K562 (cell line): ENCODE data around the gene MANBA. TPM values are rescaled to one million over a fixed set of nuclear protein-coding genes. Genes with fewer than 3 reads are reported as not detected.

ENCODE experiments used
- ATAC-seq: fragments of 200-7000 bp; cut with Tn5 transposase; 3 replicates; pipeline ENCODE4 v1.9.1; 2020; ENCODE audit warnings: moderate library complexity
- BruUV-seq: library from RNA; stranded (reverse); fragments of 400-500 nt; replicated peaks from 2 replicates; lab custom pipeline; 2021; lab: Mats Ljungman, UMichigan
- CTCF ChIA-PET: fragments of 300-600 bp; formaldehyde crosslinking; extraction: SDS; loops from one replicate; lab custom pipeline; 2021; ENCODE audit warnings: low intra/inter-chr PET ratio; lab: Yijun Ruan, JAX
- POLR2A ChIA-PET: fragments of 300-600, 350-650 bp; sonication (Branson Sonifier 250); formaldehyde crosslinking; extraction: SDS; loops from one replicate; lab custom pipeline; 2021; ENCODE audit warnings: antibody characterized with exemption, inconsistent platforms; lab: Yijun Ruan, JAX
- DNase-seq, 4 experiments: peaks; one replicate each; pipeline versions ENCODE4 v3.0.0 to v3.0.0-alpha.2; 2011 to 2018; ENCODE audit warnings: low spot score in 3 of 4, mixed read lengths in 3 of 4; ENCODE audit errors: extremely low read depth in 1 of 4
- FAIRE-seq: peaks from 2 replicates; lab custom pipeline; 2011; peaks lifted over from hg19 to GRCh38; lab: Jason Lieb, UNC
- H2AFZ ChIP-seq: 2 replicates; pipeline ENCODE4 v1.6.0; 2011; ENCODE audit warnings: low read depth, low read length, control low read depth, inconsistent platforms
- H3K27ac ChIP-seq: fragments of 200-600 bp; 3 replicates; pipeline ENCODE4 v1.8.0; 2011; ENCODE audit warnings: low read depth, mild to moderate bottlenecking, control low read depth, inconsistent platforms, low read length, moderate library complexity, mixed read lengths; ENCODE audit errors: extremely low read depth
- H3K27me3 ChIP-seq, 2 experiments: fragments of 300-600 bp in 1 of 2; 2 replicates in 1 of 2; 3 replicates in 1 of 2; pipeline versions ENCODE4 v1.6.0 to v1.8.0; 2011; ENCODE audit warnings: inconsistent platforms in 2 of 2, low read length in 2 of 2, mild to moderate bottlenecking in 1 of 2, mixed read lengths in 1 of 2, moderate library complexity in 1 of 2; ENCODE audit not compliant: control insufficient read depth in 2 of 2, insufficient read depth in 2 of 2
- H3K36me3 ChIP-seq: fragments of 300-600 bp; 3 replicates; pipeline ENCODE4 v1.8.0; 2011; ENCODE audit warnings: mild to moderate bottlenecking, low read length, inconsistent platforms; ENCODE audit not compliant: control insufficient read depth, insufficient read depth
- H3K4me1 ChIP-seq, 2 experiments: fragments of 200-600 bp in 1 of 2; replicated peaks in 1 of 2; 2 replicates in 1 of 2; 3 replicates in 1 of 2; pipeline versions ENCODE4 v1.5.1 to v1.8.0; 2011; ENCODE audit warnings: inconsistent platforms in 2 of 2, low read length in 2 of 2, mild to moderate bottlenecking in 1 of 2, mixed read lengths in 1 of 2, moderate library complexity in 1 of 2; ENCODE audit not compliant: control insufficient read depth in 2 of 2, insufficient read depth in 2 of 2
- H3K4me2 ChIP-seq: 2 replicates; pipeline ENCODE4 v1.6.1; 2011; ENCODE audit warnings: low read length, control low read depth, inconsistent platforms, mixed read lengths; ENCODE audit not compliant: insufficient read depth
- H3K4me3 ChIP-seq: fragments of 200-600 bp; sonication (generic), shearing (Covaris generic); 2 replicates; pipeline ENCODE4 v1.5.1; 2016; ENCODE audit warnings: control low read depth, inconsistent platforms
- H3K79me2 ChIP-seq: fragments of 200-600 bp; 3 replicates; pipeline ENCODE4 v1.8.0; 2011; ENCODE audit warnings: low read length, inconsistent platforms; ENCODE audit not compliant: control insufficient read depth, insufficient read depth
- H3K9ac ChIP-seq, 2 experiments: 2 replicates each; pipeline versions ENCODE4 v1.6.0 to v1.6.1; 2011; ENCODE audit warnings: low read depth in 2 of 2, low read length in 2 of 2, control low read depth in 1 of 2, inconsistent platforms in 1 of 2, mild to moderate bottlenecking in 1 of 2, mixed read lengths in 1 of 2; ENCODE audit not compliant: insufficient read depth in 1 of 2
- H3K9me1 ChIP-seq: one replicate; pipeline ENCODE4 v1.6.0; 2011; ENCODE audit warnings: inconsistent platforms, mild to moderate bottlenecking, low read length, moderate library complexity; ENCODE audit not compliant: control insufficient read depth, insufficient read depth
- H3K9me3 ChIP-seq: replicated peaks from 2 replicates; pipeline ENCODE4 v1.5.1; 2011; ENCODE audit warnings: low read depth, low read length, inconsistent platforms; ENCODE audit not compliant: control insufficient read depth, insufficient read depth
- H4K20me1 ChIP-seq: replicated peaks from 2 replicates; pipeline ENCODE4 v1.6.1; 2011; ENCODE audit warnings: low read length, inconsistent platforms, mixed read lengths; ENCODE audit not compliant: control insufficient read depth, insufficient read depth
- CBFA2T3 ChIP-seq: fragments of 450-650 bp; IDR thresholded peaks from 2 replicates; pipeline ENCODE4 v1.6.1; 2017
- CBX1 ChIP-seq: sonication (generic); IDR thresholded peaks from 2 replicates; pipeline ENCODE4 v1.6.1; 2016; ENCODE audit warnings: antibody characterized with exemption, low read depth, mild to moderate bottlenecking
- CEBPZ ChIP-seq: fragments of 150-350 bp; IDR thresholded peaks from 2 replicates; pipeline ENCODE4 v1.6.1; 2014; ENCODE audit warnings: low read depth, mild to moderate bottlenecking, low read length, borderline replicate concordance
- ETV6 ChIP-seq, 3 experiments: fragments of 150-350 bp in 1 of 3; sonication (generic) in 1 of 3; formaldehyde crosslinking in 1 of 3; IDR thresholded peaks; 2 replicates each; pipeline versions ENCODE4 v1.6.1 to v1.8.0; 2014 to 2022; ENCODE audit warnings: borderline replicate concordance in 2 of 3, low read depth in 2 of 3, antibody characterized with exemption in 1 of 3, low read length in 1 of 3, mild to moderate bottlenecking in 1 of 3, missing genetic modification reagents in 1 of 3
- FOXA3 ChIP-seq, 2 experiments: fragments of 450-650 bp in 1 of 2; sonication (generic) in 1 of 2; formaldehyde crosslinking; IDR thresholded peaks in 1 of 2; conservative IDR thresholded peaks in 1 of 2; 2 replicates each; pipeline versions ENCODE4 v1.4.0 to v1.8.0; 2020 to 2022; ENCODE audit warnings: mild to moderate bottlenecking in 2 of 2, missing genetic modification reagents in 1 of 2
- RAD21 ChIP-seq, 2 experiments: fragments of 250-450 bp in 1 of 2; fragments of 450-650 bp in 1 of 2; sonication (Bioruptor Pico) in 1 of 2; formaldehyde crosslinking in 1 of 2; IDR thresholded peaks in 1 of 2; conservative IDR thresholded peaks in 1 of 2; 2 replicates each; pipeline versions ENCODE4 v1.4.0 to v1.8.0; 2020 to 2022; ENCODE audit warnings: mild to moderate bottlenecking in 2 of 2, moderate library complexity in 1 of 2
- TARDBP ChIP-seq: fragments of 450-650 bp; IDR thresholded peaks from 2 replicates; pipeline ENCODE4 v1.6.1; 2016
- ZBTB1 ChIP-seq: sonication (generic); formaldehyde crosslinking; IDR thresholded peaks from 2 replicates; pipeline ENCODE4 v1.8.1; 2023; ENCODE audit warnings: missing genetic modification reagents, low read depth, mild to moderate bottlenecking, borderline replicate concordance
- ZNF143 ChIP-seq: sonication (generic); formaldehyde crosslinking; IDR thresholded peaks from 2 replicates; pipeline ENCODE4 v1.9.0; 2022; ENCODE audit warnings: mild to moderate bottlenecking, missing genetic modification reagents
- WGBS: fragments of 100-300 bp; shearing (Covaris generic); methylation state at CpG from one replicate; pipeline ENCODE4 v1.1.6; 2016; ENCODE audit warnings: low coverage, mixed read lengths; ENCODE audit not compliant: insufficient coverage; ENCODE audit errors: missing lambda C conversion rate; 5-methylcytosine and 5-hydroxymethylcytosine counted together
- in situ Hi-C: fragments of 300-500 bp; cut with MboI; formaldehyde crosslinking; loops from 4 replicates; pipeline ENCODE4 v1.15.0; 2018; ENCODE audit warnings: inconsistent platforms, mixed read lengths
- intact Hi-C: fragments of 100-400 bp; cut with micrococcal nuclease; formaldehyde crosslinking; loops from 2 replicates; pipeline ENCODE4 v1.14.2; 2022
- polyA plus RNA-seq, 8 experiments: library from polyadenylated mRNA; depleted of rRNA in 4 of 8; stranded (reverse) in 5 of 8; unstranded in 3 of 8; fragments of >200 nt; fragmentation: Nextera tagmentation in 2 of 8; fragmentation: Illumina TruSeq in 1 of 8; extraction: Ambion mirVana in 2 of 8; extraction: Trizol in 1 of 8; gene quantifications; 2 replicates each; pipeline versions ENCODE4 v1.2.1 to v1.2.3, GENCODE V29; 2011 to 2014; ENCODE audit warnings: inconsistent platforms in 1 of 8, missing spikeins in 1 of 8
- total RNA-seq, 7 experiments: library from RNA; depleted of rRNA in 6 of 7; stranded (reverse); fragments of >200 nt in 6 of 7; fragmentation: Illumina TruSeq in 2 of 7; extraction: Trizol in 2 of 7; gene quantifications; 2 replicates each; pipeline versions ENCODE4 v1.2.1 to v1.2.3, GENCODE V29; 2011 to 2021; ENCODE audit warnings: low replicate concordance in 1 of 7

Gene MANBA
- total and polyA plus RNA-seq, 9 of the 15 experiments (the other 6 are each of a cell fraction or from before 2014, with no cell fraction given) = 1.8 to 12.9 (median 7.7) TPM

GRCh38 chr4:102736636-102737549, 23.9 kb downstream of the MANBA start:
- no peaks in the 10 kb centered on the region for H3K9me3 ChIP-seq
- BruUV-seq = no TSS peak
- peak overlapping the region; percentile 16; the same call in 1 of the 2 replicates for H2AFZ ChIP-seq
- peak overlapping the region in 1 of 2 experiments; percentile 14; a peak in 1 of 4 replicates for H3K9ac ChIP-seq
- CTCF ChIA-PET = no interaction called here
- peaks cover 6% of the 10 kb centered on the region; the same call in 1 of the 3 replicates for H3K79me2 ChIP-seq
- TF ChIP-seq CBX1 (no peak), FOXA3 (CRISPR knock-in tag; conservative IDR thresholded peaks at IDR 0.05 in 1 of 2, IDR thresholded peaks at IDR 0.05 in 1 of 2) (peak in 1 of 2 experiments; percentile 41; a peak in 1 of 4 replicates), CBFA2T3 (peak; percentile 44), ZNF143 (no peak), ZBTB1 (no peak), ETV6 (IDR thresholded peaks at IDR 0.05; ENCODE audit: borderline replicate concordance in 1 of 2, low read depth in 2 of 2, low read length in 1 of 2) (no peak), ETV6 (CRISPR knock-in tag; IDR thresholded peaks at IDR 0.05; ENCODE audit: borderline replicate concordance) (no peak), CEBPZ (no peak), TARDBP (no peak), RAD21 (CRISPR knock-in tag; conservative IDR thresholded peaks at IDR 0.05 in 1 of 2, IDR thresholded peaks at IDR 0.05 in 1 of 2) (no peak)
- TF ChIP-seq, all 486 proteins: peak for 2
- Histone ChIP-seq H3K9me1 (no peaks in the 10 kb centered on the region), H3K4me1 (peaks cover 9 to 10% of the 10 kb centered on the region in 2 experiments), H4K20me1 (no peaks in the 10 kb centered on the region), H3K27me3 (no peaks in the 10 kb centered on the region), H3K4me3 (no peak overlapping the region), H3K4me2 (no peak overlapping the region; the same call in 1 of the 2 replicates), H3K36me3 (no peaks in the 10 kb centered on the region; the same call in 2 of the 3 replicates), H3K27ac (no peak overlapping the region)
- peak in 1 of 4 experiments; percentile 57 for DNase-seq
- intact Hi-C loops (no loop called here), in situ Hi-C loops (no loop called here)
- 39% methylated on average over 10 of the region's 11 CpGs for WGBS
- POLR2A ChIA-PET = interaction anchor here (1.1 kb wide), 1 partner anchor 10 kb away, joined by 4 read pairs; no protein-coding TSS in a partner anchor
- no peak for FAIRE-seq
- peak; percentile 81 for ATAC-seq
